ENCODE measurements around the gene HNRNPH2.

DNA sequence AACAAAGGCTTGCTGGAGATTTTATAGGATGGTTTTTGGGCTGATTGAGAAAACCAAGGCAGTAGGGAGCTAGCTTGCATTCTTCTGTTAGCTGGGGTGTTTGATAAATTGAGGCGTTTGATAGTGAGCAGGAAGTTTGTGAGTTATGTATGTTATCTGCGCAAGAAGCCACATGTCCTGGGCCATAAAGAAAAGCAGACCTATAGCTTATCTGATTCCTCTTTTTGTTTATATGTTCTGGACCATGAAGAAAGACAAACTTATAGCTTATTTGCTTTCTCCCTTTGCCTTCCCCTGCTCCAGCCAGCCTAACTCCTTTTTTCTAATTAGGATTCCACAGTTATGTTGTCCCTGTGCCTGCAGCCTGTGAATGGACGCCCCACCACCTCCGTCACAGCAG, 9.2 kb downstream of the HNRNPH2 start:
- TF ChIP-seq EZH2 (IDR thresholded peaks at IDR 0.05; ENCODE audit: low read depth): no peak
- TF ChIP-seq, protein P1, sequence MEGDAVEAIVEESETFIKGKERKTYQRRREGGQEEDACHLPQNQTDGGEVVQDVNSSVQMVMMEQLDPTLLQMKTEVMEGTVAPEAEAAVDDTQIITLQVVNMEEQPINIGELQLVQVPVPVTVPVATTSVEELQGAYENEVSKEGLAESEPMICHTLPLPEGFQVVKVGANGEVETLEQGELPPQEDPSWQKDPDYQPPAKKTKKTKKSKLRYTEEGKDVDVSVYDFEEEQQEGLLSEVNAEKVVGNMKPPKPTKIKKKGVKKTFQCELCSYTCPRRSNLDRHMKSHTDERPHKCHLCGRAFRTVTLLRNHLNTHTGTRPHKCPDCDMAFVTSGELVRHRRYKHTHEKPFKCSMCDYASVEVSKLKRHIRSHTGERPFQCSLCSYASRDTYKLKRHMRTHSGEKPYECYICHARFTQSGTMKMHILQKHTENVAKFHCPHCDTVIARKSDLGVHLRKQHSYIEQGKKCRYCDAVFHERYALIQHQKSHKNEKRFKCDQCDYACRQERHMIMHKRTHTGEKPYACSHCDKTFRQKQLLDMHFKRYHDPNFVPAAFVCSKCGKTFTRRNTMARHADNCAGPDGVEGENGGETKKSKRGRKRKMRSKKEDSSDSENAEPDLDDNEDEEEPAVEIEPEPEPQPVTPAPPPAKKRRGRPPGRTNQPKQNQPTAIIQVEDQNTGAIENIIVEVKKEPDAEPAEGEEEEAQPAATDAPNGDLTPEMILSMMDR (conservative IDR thresholded peaks at IDR 0.05): no peak

Data from PC-9 (cell line).